MM.1S (cell line): ENCODE data around the gene CHRNG.

Experiments used
- DNase-seq: peaks from one replicate; pipeline ENCODE4 v3.0.0-alpha.2; 2015
- H2AFZ ChIP-seq: fragments of 300-600 bp; sonication (generic); 2 replicates; pipeline ENCODE4 v1.6.0; 2016; ENCODE audit warnings: antibody characterized with exemption, low read length
- H3F3A ChIP-seq: fragments of 300-600 bp; sonication (generic); 2 replicates; pipeline ENCODE4 v1.6.1; 2016; ENCODE audit warnings: mild to moderate bottlenecking, antibody characterized with exemption, low read length, moderate library complexity, mixed read lengths; ENCODE audit not compliant: insufficient read depth
- H3K27ac ChIP-seq: fragments of 300-600 bp; sonication (generic); 2 replicates; pipeline ENCODE4 v1.5.1; 2016; ENCODE audit warnings: mild to moderate bottlenecking, low read length
- H3K27me3 ChIP-seq: fragments of 300-600 bp; sonication (generic); replicated peaks from 2 replicates; pipeline ENCODE4 v1.6.0; 2016; ENCODE audit warnings: low read length; ENCODE audit not compliant: insufficient read depth
- H3K36me3 ChIP-seq: fragments of 300-600 bp; sonication (generic); replicated peaks from 2 replicates; pipeline ENCODE4 v1.6.1; 2016; ENCODE audit warnings: mild to moderate bottlenecking, low read length, mixed read lengths; ENCODE audit not compliant: insufficient read depth
- H3K4me1 ChIP-seq: fragments of 300-600 bp; sonication (generic); 2 replicates; pipeline ENCODE4 v1.6.1; 2016; ENCODE audit warnings: low read length, mixed read lengths
- H3K4me2 ChIP-seq: fragments of 300-600 bp; sonication (generic); 2 replicates; pipeline ENCODE4 v1.6.0; 2016; ENCODE audit warnings: low read depth, low read length
- H3K4me3 ChIP-seq: fragments of 300-600 bp; sonication (generic); 2 replicates; pipeline ENCODE4 v1.5.1; 2016; ENCODE audit warnings: low read length, mixed read lengths
- H3K79me2 ChIP-seq: fragments of 300-600 bp; sonication (generic); 2 replicates; pipeline ENCODE4 v1.6.1; 2016; ENCODE audit warnings: mixed run types, low read length, mixed read lengths
- H3K9ac ChIP-seq: fragments of 300-600 bp; sonication (generic); 2 replicates; pipeline ENCODE4 v1.6.1; 2016; ENCODE audit warnings: low read length, mixed read lengths
- H3K9me2 ChIP-seq: fragments of 300-600 bp; sonication (generic); replicated peaks from 2 replicates; pipeline ENCODE4 v1.6.1; 2016; ENCODE audit warnings: mild to moderate bottlenecking, low read length, mixed read lengths; ENCODE audit not compliant: insufficient read depth
- H3K9me3 ChIP-seq: fragments of 300-600 bp; sonication (generic); replicated peaks from 2 replicates; pipeline ENCODE4 v1.6.1; 2016; ENCODE audit warnings: mild to moderate bottlenecking, low read length, mixed read lengths; ENCODE audit not compliant: insufficient read depth
- H4K20me1 ChIP-seq: fragments of 300-600 bp; sonication (generic); 2 replicates; pipeline ENCODE4 v1.6.1; 2016; ENCODE audit warnings: mild to moderate bottlenecking, low read length, moderate library complexity, mixed read lengths; ENCODE audit not compliant: insufficient read depth
- CTCF ChIP-seq: fragments of 300-600 bp; sonication (generic); IDR thresholded peaks from 2 replicates; pipeline ENCODE4 v1.5.1; 2016; ENCODE audit warnings: antibody characterized with exemption, low read length, mixed read lengths
- EZH2 ChIP-seq: fragments of 300-600 bp; sonication (generic); optimal IDR thresholded peaks from 2 replicates; pipeline ENCODE3; 2017; ENCODE audit warnings: low read depth, mild to moderate bottlenecking, antibody characterized with exemption, low read length, mixed read lengths
- EZH2phosphoT487 ChIP-seq: fragments of 300-600 bp; sonication (generic); IDR thresholded peaks from 2 replicates; pipeline ENCODE4 v1.6.1; 2018; ENCODE audit warnings: antibody characterized with exemption, low read length

The CHRNG gene

GRCh38 chr2:232563580-232563979, 24.1 kb downstream of the CHRNG start:
- no peak overlapping the region for H3K27ac ChIP-seq
- no peak overlapping the region for H3K4me2 ChIP-seq
- no peaks in the 10 kb centered on the region for H3K4me1 ChIP-seq
- H3K9me2 ChIP-seq = no peaks in the 10 kb centered on the region
- no peaks in the 10 kb centered on the region for H3K27me3 ChIP-seq
- no peaks in the 10 kb centered on the region for H3F3A ChIP-seq
- no peak overlapping the region for H2AFZ ChIP-seq
- no peaks in the 10 kb centered on the region for H3K9me3 ChIP-seq
- H3K9ac ChIP-seq = no peak overlapping the region
- DNase-seq = no peak
- TF ChIP-seq EZH2 (no peak), CTCF (no peak), EZH2phosphoT487 (no peak)
- no peaks in the 10 kb centered on the region for H4K20me1 ChIP-seq
- H3K36me3 ChIP-seq = peaks cover 3% of the 10 kb centered on the region; the same call in 1 of the 2 replicates
- H3K4me3 ChIP-seq = no peak overlapping the region
- no peaks in the 10 kb centered on the region for H3K79me2 ChIP-seq

- no peak overlapping the region for H3K4me3 ChIP-seq
- no peaks in the 10 kb centered on the region for H3K9me3 ChIP-seq
- no peak for DNase-seq
- no peaks in the 10 kb centered on the region for H3K27me3 ChIP-seq
- H3K4me2 ChIP-seq = no peak overlapping the region
- H3K9ac ChIP-seq = no peak overlapping the region
- H3K4me1 ChIP-seq = no peaks in the 10 kb centered on the region
- H3K79me2 ChIP-seq = no peaks in the 10 kb centered on the region
- H3F3A ChIP-seq = no peaks in the 10 kb centered on the region
- no peak overlapping the region for H3K27ac ChIP-seq
- H3K9me2 ChIP-seq = no peaks in the 10 kb centered on the region
- no peak overlapping the region for H2AFZ ChIP-seq
- TF ChIP-seq CTCF (no peak), EZH2 (no peak), EZH2phosphoT487 (no peak)
- H4K20me1 ChIP-seq = no peaks in the 10 kb centered on the region
- H3K36me3 ChIP-seq = peaks cover 3% of the 10 kb centered on the region; the same call in 1 of the 2 replicates
Measured at GRCh38 chr2:232567721-232568120, 28.2 kb downstream of the CHRNG start.

- TF ChIP-seq EZH2phosphoT487 (no peak), CTCF (no peak), EZH2 (no peak)
- Histone ChIP-seq H3K4me1 (no peaks in the 10 kb centered on the region), H3F3A (no peaks in the 10 kb centered on the region), H3K36me3 (peaks cover 3% of the 10 kb centered on the region; the same call in 1 of the 2 replicates), H3K27ac (no peak overlapping the region), H3K9me2 (no peaks in the 10 kb centered on the region), H3K27me3 (no peaks in the 10 kb centered on the region), H3K79me2 (no peaks in the 10 kb centered on the region), H3K9me3 (no peaks in the 10 kb centered on the region), H2AFZ (no peak overlapping the region), H3K4me2 (no peak overlapping the region), H3K4me3 (no peak overlapping the region), H4K20me1 (no peaks in the 10 kb centered on the region), H3K9ac (no peak overlapping the region)
- no peak for DNase-seq
Measured at GRCh38 chr2:232568161-232568560, 28.7 kb downstream of the CHRNG start.
